ENCODE measurements around the gene TLE6. TPM values are rescaled to one million over a fixed set of nuclear protein-coding genes. Genes with fewer than 3 reads are reported as not detected.

Gene TLE6
- total and polyA plus RNA-seq, 2 of the 13 experiments (the other 11 are each of a cell fraction or from before 2014, with no cell fraction given): 0.24 to 5.5 TPM

- TF ChIP-seq MEF2D (CRISPR knock-in tag; IDR thresholded peaks at IDR 0.05) (0 out of 2 replicates have a peak, but pooled peaks have one; percentile 4), TAF1 (CRISPR knock-in tag; IDR thresholded peaks at IDR 0.05) (no peak), KDM1A (CRISPR knock-in tag; IDR thresholded peaks at IDR 0.05) (peak; percentile 83), SAP130 (CRISPR knock-in tag; IDR thresholded peaks at IDR 0.05; ENCODE audit: low read depth) (peak; percentile 67), TOPORS (CRISPR knock-in tag; IDR thresholded peaks at IDR 0.05) (no peak), ASH2L (IDR thresholded peaks at IDR 0.05; ENCODE audit: insufficient read length, low read depth, low read length) (peak; percentile 52), MIXL1 (CRISPR knock-in tag; IDR thresholded peaks at IDR 0.05) (0 out of 2 replicates have a peak, but pooled peaks have one; percentile 25), ZKSCAN1 (IDR thresholded peaks at IDR 0.05; ENCODE audit: low read length) (no peak), ZNF501 (CRISPR knock-in tag; IDR thresholded peaks at IDR 0.05) (peak; percentile 14; the same call in 1 of the 2 replicates), POLR2G (IDR thresholded peaks at IDR 0.05; ENCODE audit: low read depth, low read length) (peak; percentile 72), RBM22 (optimal IDR thresholded peaks at IDR 0.05; ENCODE audit: low read length) (no peak), GMEB1 (CRISPR knock-in tag; IDR thresholded peaks at IDR 0.05; ENCODE audit: borderline replicate concordance) (peak; percentile 11; the same call in 1 of the 2 replicates), PITX1 (CRISPR knock-in tag; IDR thresholded peaks at IDR 0.05) (0 out of 2 replicates have a peak, but pooled peaks have one; percentile 2), RBFOX2 (IDR thresholded peaks at IDR 0.05; ENCODE audit: low read depth, low read length) (0 out of 2 replicates have a peak, but pooled peaks have one; percentile 30), ATF2 (CRISPR knock-in tag; IDR thresholded peaks at IDR 0.05) (peak; percentile 37; the same call in 1 of the 2 replicates), MXI1 (IDR thresholded peaks at IDR 0.05; ENCODE audit: borderline replicate concordance, low read depth, low read length) (peak; percentile 51; the same call in 1 of the 3 replicates), ATF1 (CRISPR knock-in tag; IDR thresholded peaks at IDR 0.05) (peak; percentile 93), MYPOP (CRISPR knock-in tag; IDR thresholded peaks at IDR 0.05) (0 out of 2 replicates have a peak, but pooled peaks have one; percentile 9), PATZ1 (CRISPR knock-in tag; IDR thresholded peaks at IDR 0.05) (peak; percentile 95)
Measured at GRCh38 chr19:3035542-3036118, 58.3 kb downstream of the TLE6 start (continued).

Measured in HepG2 (cell line).